Measurements from ENCODE around the gene STX10.
"Not testable (repeated sequence)": the region's sequence is repeated elsewhere in the genome, so short reads cannot be mapped to it uniquely, and the experiment has no call there.

The STX10 gene, protein sequence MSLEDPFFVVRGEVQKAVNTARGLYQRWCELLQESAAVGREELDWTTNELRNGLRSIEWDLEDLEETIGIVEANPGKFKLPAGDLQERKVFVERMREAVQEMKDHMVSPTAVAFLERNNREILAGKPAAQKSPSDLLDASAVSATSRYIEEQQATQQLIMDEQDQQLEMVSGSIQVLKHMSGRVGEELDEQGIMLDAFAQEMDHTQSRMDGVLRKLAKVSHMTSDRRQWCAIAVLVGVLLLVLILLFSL

DNA sequence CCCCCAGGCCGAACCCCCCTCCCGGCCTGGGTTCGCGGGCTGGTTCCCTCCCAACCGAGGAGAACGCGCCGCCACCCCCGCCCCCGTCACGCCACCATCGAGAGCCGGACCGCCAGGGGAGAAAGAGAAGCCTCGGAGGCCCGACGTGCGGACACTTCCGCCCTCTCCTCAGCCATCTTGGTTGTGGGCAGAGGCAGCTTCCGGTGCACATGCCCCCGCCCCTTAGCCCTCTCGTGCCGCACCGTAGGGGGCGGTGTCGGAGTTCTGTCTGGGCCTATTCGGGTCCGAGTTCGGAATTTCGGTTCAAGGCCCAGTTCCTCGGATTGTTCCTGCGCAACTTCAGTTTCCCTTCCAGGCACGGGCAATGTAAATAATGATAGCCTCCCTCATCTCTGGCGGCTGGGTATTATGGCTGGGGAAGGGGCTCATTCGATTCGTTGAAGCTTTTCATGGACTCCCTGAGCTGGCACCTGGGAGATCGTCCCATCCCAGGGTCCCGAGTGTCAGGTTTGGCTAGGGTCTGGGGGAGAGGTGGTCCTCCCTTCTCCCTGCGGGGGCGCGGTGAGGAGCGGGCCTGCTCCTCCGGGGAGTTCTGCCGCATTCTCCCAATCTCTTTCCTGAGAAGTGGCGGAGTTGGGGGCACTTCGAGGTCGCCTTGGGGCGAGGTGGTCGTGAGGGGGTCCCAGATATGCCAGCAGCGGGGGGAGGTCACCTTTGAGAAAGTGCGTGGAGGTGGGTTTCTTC is at the start of gene STX10, which contains the start of gene IER2:
Gene STX10 (minus strand): TSS at position 189 of the 744 bp plus-strand sequence. CDS start 202 bp downstream, outside the sequence.
Gene IER2 (plus strand): TSS at position 225 of the 744 bp plus-strand sequence. CDS start 2,776 bp downstream, outside the sequence.
- peak; percentile 97 for DNase-seq

DNA sequence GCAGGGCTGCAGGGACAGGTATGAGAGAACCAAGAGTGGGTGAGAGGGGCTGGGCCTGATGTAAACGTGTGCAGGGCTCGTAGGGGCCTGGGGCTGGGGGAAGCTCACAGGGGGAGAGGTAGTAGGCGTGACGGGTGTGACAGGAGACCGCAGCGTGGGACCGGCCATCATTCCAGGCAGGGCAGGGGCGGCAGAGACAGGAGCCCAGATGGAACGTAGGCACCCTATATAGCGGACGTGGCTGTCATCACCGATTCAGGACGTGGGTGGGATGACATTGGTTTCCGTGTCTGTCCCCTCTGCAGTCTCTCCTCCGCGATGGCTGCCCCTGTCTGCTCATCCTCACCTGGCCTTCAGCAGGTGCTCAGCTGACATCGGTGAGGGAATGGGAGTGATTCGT is 48.5 kb upstream of the STX10 start:
- DNase-seq = no peak

DNA sequence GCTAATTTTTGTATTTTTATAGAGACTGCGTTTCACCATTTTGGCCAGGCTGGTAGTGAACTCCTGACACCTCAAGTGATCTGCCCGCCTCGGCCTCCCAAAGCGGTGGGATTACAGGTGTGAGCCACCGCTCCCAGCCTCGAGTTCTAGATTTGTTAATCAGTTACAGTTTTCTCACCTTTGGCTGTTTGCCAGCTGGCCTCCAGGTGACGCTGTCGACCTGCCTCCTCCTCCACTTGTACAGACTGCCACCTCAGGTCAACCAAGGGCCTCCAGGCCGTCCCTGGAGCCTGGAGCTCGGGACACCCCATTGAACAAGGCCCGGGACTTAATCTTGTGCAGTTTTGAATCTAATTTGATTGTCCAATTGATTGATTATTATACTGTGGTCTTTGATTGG is 45.5 kb upstream of the STX10 start:
- DNase-seq = no peak

DNA sequence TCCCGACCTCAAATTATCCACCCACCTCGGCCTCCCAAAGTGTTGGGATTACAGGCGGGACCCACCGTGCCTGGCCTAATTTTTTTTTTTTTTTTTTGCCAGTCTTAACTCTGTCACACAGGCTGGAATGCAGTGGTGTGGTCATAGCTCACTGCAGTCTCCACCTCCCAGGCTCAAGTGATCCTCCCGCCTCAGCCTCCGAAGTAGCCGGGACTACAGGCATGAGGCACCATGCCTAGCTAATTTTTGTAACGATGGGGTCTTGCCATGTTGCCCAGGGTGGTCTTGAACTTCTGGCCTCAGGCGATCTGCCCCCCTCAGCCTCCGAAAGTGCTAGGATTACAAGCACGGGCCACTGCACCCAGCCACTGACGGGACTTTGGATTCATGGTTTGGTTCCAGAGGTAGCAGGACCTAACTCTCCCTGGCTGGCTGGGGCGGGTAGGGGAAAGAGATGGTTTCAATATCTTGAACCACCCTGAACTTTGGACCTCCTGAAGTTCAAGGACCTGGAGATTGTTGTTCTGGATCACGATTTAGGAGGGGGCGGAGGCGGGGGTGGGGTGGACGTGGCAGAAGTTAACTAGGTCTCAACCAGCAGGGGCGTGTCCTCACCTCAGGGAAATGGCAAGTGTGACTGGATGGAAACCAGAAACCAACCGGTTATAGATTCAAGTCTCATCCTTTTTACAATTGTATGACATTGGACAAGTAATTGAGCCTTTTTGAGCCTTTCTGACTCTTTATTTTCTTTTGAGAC is 40.8 kb upstream of the STX10 start:
- no peak for DNase-seq

DNA sequence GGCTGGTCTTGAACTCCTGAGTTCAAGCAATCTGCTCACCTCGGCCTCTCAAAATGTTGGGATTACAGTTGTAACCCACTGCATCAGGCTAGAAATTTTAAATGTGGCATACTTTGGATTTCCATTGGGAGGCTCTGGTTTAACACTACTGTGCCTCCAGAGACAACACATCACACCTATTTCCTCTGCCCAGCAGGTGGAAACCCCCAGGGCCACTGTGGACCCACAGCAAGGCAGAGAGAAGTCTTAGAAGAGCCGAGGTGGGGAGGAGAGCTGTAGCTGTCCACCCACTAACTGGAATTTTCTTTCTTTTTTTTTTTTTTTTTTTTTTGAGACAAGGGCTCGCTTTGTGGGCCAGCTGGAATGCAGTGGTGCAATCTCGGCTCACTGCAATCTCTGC is 39.4 kb upstream of the STX10 start:
- DNase-seq = no peak

DNA sequence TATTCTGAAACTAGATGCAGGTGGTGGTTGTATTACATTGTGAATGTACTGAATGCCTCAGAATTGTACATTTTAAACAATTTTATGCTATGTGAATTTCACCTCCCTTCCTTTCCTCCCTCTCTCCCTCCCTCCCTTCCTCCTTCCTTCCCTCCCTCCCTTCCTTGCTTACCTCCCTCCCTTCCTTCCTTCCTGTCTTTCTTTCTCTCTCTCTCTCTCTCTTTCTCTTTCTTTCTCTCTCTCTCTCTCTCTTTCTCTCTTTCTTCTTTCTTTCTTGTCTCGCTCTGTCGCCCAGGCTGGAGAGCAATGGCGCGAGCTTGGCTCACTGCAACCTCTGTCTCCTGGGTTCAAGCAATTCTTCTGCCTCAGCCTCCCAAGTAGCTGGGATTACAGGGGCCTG is 37.2 kb upstream of the STX10 start:
- DNase-seq = no peak

DNA sequence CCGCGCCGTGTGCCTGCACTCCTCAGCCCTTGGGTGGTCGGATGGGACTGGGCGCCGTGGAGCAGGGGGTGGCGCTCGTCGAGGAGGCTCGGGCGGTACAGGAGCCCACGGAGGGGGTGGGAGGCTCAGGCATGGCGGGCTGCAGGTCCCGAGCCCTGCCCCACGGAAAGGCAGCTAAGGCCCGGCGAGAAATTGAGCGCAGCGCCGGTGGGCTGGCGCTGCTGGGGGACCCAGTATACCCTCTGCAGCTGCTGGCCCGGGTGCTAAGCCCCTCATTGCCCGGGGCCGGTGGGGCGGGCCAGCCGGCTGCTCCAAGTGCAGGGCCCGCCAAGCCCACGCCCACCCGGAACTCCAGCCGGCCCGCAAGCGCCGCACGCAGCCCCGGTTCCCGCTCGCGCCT is 36.5 kb upstream of the STX10 start:
- not testable (repeated sequence) for DNase-seq

DNA sequence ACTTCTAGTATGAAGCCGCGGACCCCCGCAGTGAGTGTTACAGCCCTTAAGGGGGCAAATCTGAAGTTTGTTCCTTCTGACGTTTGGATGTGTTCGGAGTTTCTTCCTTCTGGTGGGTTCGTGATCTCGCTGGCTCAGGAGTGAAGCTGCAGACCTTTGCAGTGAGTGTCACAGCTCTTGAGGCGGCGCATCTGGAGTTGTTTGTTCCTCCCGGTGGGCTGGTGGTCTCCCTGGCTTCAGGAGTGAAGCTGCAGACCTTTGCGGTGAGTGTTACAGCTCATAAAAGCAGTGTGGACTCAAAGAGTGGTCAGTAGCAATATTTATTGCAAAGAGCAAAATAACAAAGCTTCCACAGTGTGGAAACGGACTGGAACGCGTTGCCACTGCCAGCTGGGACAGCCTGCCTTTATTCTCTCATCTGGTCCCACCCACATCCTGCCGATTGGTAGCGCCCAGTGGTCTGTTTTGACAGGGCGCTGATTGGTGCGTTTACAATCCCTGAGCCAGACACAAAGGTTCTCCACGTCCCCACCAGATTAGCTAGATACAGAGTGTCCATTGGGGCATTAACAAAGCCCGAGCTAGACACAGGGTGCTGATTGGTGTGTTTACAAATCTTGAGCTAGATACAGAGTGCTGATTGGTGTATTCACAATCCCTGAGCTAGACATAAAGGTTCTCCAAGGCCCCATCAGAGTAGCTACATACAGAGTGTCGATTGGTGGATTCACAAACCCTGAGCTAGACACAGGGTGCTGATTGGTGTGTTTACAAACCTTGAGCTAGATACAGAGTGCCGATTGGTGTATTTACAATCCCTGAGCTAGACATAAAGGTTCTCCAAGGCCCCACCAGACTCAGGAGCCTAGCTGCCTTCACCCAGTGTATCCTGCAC is 35.8 kb upstream of the STX10 start:
- not testable (repeated sequence) for DNase-seq

DNA sequence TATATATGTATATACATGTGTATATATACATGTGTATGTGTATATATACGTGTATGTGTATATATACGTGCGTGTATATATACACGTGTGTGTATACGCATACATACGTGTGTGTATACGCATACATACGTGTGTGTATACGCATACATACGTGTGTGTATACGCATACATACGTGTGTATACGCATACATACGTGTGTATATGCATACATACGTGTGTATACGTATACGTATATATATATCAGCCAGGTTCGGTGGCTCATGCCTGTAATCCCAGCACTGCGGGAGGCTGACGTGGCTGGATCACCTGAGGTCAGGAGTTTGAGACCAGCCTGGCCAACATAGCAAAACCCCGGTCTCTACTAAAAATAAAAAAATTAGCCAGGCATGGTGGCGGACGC is 34.8 kb upstream of the STX10 start:
- not testable (repeated sequence) for DNase-seq

DNA sequence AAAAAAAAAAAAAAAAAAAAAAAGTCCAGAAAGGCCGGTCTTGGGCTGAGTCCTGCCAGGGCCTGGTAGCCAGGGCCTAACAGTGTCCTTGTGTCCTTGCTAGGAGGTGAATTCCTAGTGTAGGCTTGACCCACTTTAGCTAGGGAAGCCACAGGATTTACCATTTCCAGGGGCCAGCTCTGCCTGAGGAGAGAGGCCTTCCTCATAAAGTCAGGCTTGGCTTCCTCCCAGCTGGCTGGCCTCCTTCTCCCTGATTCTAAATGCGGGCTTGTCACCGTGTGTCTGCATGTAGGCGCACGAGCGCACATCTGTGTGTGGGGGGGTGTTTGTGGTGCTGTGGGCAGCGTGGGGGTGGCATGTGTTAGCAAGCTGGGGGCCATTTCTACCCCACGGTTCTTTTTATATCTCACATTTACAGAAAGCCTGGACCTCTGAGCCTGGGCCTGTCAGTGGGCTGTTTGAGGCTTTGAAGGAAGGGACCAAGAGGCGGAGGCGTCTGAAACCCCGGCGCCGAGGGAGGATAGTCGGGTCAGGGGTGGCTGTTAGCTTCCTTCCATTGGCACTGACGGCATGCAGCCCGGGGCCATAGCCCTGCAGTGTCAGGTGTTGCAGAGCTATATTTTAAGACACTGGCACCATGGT is 31.7 kb upstream of the STX10 start:
- peak; percentile 90 for DNase-seq

DNA sequence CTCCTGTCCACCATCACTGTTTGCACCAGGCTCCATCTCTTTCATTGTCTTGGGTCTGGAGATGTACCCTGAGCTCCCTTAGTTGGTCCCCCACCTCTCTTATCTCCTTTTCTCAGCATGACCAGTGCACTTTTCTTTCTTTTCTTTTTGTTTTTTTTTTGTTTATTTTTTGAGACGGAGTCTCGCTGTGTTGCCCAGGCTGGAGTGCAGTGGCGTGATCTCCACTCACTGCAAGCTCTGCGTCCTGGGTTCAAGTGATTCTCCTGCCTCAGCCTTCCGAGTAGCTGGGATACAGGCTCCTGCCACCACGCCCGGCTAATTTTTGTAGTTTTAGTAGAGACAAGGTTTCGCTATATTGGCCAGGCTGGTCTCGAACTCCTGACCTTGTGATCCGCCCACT is 28.1 kb upstream of the STX10 start:
- not testable (repeated sequence) for DNase-seq

DNA sequence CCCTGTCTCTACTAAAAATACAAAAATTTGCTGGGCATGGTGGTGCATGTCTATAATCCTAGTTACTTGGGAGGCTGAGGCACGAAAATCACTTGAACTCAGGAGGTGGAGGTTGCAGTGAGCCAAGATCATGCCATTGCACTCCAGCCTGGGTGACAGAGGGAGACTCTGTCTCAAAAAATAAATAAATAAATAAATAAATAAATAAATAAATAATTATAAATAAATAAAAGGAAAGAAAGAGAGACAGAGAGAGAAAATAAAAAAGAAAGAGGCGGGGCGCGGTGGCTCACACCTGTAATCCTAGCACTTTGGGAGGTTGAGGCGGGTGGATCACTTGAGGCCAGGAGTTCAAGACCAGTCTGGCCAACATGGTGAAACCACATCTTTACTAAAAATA is 27.4 kb upstream of the STX10 start:
- DNase-seq = not testable (repeated sequence)

DNA sequence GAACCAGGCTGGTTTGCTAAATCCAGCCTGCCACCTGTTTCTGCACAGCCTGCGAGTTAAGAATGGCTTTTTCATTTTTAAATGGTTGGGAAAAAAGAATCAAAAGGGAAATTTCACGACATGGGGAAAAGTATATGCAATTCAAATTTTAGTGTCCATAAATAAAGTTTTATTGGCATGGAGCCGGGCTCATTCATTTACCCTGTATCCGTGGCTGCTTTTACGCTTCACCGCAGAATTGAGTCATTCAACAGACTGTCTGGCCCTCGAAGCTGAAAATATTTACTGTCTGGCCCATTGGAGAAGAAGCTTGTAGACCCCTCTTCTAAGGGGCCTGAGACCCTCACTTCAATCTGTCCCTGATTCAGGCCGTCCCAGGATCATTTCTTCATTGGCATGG is 26.2 kb upstream of the STX10 start:
- DNase-seq = no peak

DNA sequence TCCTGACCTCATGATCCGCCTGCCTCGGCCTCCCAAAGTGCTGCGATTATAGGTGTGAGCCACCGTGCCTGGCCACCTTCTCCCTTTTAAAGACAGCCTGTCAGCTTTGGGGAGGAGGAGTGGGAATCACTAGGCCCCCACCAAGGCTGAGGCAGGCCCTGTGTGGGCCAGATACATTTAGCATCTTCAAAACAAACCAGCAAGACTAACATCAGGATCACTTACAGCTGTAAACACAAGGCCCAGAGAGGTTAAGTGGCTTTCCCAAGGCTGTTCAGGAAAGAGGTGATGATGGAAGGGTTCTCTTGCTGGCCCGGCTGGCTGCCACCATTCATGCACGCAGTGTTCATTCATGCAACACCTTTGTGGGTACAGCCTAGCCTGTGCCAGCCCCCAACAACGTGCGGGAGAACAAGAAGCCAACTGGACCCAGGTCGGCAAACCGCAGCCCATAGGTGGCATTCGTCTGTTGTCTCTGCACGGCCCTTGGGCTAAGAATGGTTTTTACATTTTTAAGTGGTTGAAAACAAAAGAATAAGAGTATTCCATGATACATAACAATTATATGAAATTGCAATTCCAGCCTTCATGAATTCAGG is 23.1 kb upstream of the STX10 start:
- DNase-seq = no peak

DNA sequence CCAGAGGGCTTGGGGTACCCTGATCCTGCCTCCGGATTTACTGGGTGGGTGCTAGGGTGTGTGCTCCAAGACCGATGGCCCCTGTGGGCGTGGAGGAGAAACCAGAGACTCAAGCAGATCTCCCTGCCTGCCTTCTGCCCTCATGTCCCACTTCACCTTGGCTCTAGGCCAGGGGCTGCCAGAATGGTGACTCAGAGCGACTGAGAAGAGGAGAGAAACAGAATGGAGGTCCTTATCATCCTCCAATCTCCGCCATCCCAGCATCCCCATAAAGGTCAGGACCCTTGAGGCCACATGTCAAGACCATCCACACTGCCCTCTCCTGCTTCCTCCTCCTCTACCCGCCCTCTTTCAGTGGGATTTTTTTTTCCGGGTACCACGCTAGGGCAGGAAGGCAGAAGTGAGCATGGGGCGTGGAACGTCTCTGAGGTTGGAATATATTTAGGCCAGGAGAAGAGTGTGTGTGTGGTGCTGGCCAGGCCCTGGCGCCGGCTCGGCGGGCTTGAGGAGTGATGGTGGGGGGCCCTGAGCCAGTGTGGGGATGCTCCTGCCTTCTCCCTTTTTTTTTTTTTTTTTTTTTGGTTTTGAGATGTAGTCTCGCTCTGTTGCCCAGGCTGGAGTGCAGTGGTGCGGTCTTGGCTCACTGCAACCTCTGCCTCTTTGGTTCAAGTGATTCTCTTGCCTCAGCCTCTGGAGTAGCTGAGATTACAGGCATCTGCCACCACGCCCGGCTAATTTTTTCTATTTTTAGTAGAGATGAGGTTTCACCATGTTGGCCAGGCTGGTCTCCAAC is 22.4 kb upstream of the STX10 start:
- peak; percentile 77 for DNase-seq

DNA sequence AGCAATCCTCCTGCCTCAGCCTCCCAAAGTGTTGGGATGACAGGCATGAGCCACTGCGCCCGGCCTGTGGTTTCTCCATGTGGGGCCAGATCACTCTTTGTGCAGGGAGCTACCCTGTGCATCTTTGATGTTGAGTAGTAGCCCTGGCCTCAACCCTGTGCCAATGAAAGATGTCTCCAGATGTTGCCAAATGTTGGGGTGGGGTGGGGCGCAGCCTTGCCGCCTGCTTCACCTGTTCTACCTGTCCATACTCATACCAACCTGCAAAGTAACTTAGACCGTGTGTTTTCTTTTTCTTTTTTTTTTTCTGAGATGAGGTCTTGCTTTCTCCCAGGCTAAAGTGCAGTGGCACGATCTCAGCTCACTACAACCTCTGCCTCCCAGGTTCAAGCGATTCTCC is 21.0 kb upstream of the STX10 start:
- DNase-seq = no peak

DNA sequence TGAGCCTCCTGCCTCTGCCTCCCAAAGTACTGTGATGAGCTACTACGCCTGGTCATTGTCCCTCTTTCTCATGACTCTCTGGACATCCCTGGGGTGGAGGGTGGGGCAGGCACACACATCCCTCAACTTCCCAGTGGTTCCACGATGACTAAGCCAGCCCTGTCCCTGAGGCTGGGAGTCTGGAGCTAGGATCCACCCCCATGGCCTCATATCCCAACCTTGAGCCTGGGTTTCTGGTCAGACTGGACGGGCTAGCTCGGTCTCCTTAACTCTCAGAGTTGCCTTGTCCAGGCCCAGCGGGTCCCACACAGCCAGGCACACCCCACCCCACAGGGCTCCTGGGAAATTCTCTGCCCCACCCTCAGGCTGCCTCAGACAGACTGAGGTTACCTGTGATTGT is 19.6 kb upstream of the STX10 start:
- DNase-seq = no peak

DNA sequence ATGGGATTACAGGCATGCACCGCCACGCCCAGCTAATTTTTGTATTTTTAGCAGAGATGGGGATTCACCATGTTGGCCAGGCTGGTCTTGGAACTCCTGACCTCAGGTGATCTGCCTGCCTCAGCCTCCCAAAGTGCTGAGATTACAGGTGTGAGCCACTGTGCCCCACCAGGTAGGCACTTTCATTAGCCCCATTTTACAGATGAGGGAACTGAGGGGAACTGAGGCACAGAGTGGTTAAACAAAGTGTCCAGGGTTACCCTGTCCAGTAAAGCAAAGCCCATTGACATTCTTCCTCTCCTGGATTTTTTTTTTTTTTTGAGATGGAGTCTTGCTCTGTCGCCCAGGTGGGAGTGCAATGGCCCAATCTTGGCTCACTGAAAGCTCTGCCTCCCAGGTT is 16.0 kb upstream of the STX10 start:
- not testable (repeated sequence) for DNase-seq

DNA sequence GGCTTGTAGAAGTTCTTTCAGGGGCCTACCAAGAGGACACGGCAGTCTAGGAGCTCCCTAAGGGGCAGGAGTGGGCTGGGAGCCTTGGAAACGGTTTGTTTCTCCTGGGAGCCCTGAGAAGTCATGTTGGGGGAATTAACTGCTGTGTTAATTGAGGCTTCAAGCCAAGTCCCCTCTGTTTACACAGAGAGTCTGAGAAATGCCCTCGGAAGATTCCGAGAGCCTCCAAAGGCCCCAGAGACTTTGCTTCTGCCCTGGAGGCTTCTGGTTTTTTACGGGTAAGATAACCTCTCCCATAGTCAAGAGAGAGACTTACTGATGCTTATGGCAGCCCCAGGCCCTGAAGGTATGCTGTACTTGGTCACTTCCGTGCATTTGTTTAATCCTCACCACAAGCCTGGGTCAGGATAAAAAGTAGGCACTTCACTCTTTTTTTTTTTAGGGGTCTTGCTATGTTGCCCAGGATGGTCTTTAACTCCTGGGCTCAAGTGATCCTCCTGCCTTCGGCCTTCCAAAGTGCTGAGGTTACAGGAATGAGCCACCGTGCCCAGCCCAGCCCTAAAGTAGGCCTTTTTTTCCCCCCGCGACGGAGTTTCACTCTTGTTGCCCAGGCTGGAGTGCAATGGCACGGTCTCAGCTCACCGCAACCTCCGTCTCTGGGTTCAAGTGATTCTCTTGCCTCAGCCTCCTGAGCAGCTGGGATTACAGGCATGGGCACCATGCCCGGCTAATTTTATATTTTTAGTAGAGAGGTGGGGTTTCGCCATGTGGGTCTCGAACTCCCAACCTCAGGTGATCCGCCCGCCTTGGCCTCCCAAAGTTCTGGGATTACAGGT is 15.2 kb upstream of the STX10 start:
- DNase-seq = no peak

Measured in femur (tissue), 1 donor.